SK-N-MC (cell line): ENCODE data around the gene ATRN.

Experiments
- EZH2 ChIP-seq: fragments of 200-600 bp; sonication (generic); IDR thresholded peaks from one replicate; pipeline ENCODE4 v1.6.1; 2017; ENCODE audit warnings: antibody characterized with exemption
- POLR2AphosphoS5 ChIP-seq: IDR thresholded peaks from 2 replicates; pipeline ENCODE4 v1.6.1; 2012; ENCODE audit warnings: mild to moderate bottlenecking, low read depth, low read length, borderline replicate concordance

DNA sequence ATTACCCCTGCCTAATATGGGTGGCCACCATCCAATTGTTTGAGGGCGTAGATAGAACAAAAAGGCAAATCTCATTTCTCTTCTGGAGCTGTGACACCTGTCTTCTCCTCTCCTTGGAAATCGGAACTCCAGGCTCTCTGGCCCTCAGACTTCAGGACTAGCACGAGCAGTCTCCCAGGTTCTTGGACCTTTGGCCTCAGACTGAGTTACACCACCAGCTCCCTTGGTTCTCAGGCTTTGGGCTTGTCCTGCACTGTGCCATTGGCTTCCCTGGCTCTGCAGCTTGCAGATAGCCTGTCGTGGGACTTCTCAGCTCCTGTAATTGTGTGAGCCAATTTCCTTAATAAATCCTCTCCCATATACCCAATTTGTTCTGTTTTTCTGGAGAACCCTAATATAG, 34.3 kb downstream of the ATRN start:
- TF ChIP-seq POLR2AphosphoS5 (no peak), EZH2 (no peak)
